ENCODE measurements around the gene PDIA2.

PDIA2 gene

GRCh38 chr16:290015-290680 is 7.2 kb downstream of the PDIA2 start:
- in situ Hi-C loops (cut with MboI; ENCODE audit: low sequenced_read_pairs, unreplicated experiment): no loop called here
- DNase-seq (ENCODE audit: low spot score): no peak
- TF ChIP-seq CTCF (IDR thresholded peaks at IDR 0.05; ENCODE audit: borderline replicate concordance, control extremely low read depth, extremely low read depth, insufficient read depth, missing control alignments): no peak

- no peak for TF ChIP-seq CTCF (IDR thresholded peaks at IDR 0.05; ENCODE audit: borderline replicate concordance, control extremely low read depth, extremely low read depth, insufficient read depth, missing control alignments)
- no peak for DNase-seq (ENCODE audit: low spot score)
- in situ Hi-C loops (cut with MboI; ENCODE audit: low sequenced_read_pairs, unreplicated experiment): no loop called here
Observed at GRCh38 chr16:290681-291405, 7.9 kb downstream of the PDIA2 start.

DNA sequence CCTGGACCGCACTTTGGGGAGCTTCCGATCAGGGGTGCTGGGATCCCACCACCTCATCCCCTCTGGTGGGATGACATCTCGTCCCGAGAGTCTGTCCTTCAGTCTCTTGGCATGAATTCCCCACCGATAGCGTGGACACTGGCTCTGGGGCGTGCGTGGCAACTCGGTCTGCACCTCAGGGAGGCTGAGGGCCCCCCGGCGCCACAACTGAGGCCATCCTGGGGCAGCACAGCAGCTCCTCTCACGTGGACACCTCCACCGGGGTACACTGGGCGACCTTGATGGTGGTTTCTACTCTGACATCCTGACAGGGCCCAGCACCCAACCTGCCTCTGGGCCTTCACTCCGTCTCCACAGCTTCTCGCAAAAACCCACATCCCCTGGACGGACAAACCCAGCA is 8.6 kb downstream of the PDIA2 start:
- no peak for DNase-seq (ENCODE audit: low spot score)
- in situ Hi-C loops (cut with MboI; ENCODE audit: low sequenced_read_pairs, unreplicated experiment): no loop called here
- no peak for TF ChIP-seq CTCF (IDR thresholded peaks at IDR 0.05; ENCODE audit: borderline replicate concordance, control extremely low read depth, extremely low read depth, insufficient read depth, missing control alignments)

- in situ Hi-C loops (cut with MboI; ENCODE audit: low sequenced_read_pairs, unreplicated experiment): no loop called here
- DNase-seq (ENCODE audit: low spot score): no peak
- TF ChIP-seq CTCF (IDR thresholded peaks at IDR 0.05; ENCODE audit: borderline replicate concordance, control extremely low read depth, extremely low read depth, insufficient read depth, missing control alignments): no peak
Observed at GRCh38 chr16:293043-293775, 10.2 kb downstream of the PDIA2 start.

GRCh38 chr16:296276-296675 is 13.3 kb downstream of the PDIA2 start:
- DNase-seq (ENCODE audit: low spot score): no peak
- TF ChIP-seq CTCF (IDR thresholded peaks at IDR 0.05; ENCODE audit: borderline replicate concordance, control extremely low read depth, extremely low read depth, insufficient read depth, missing control alignments): no peak
- in situ Hi-C loops (cut with MboI; ENCODE audit: low sequenced_read_pairs, unreplicated experiment): no loop called here

- DNase-seq (ENCODE audit: low spot score): no peak
- TF ChIP-seq CTCF (IDR thresholded peaks at IDR 0.05; ENCODE audit: borderline replicate concordance, control extremely low read depth, extremely low read depth, insufficient read depth, missing control alignments): no peak
- in situ Hi-C loops (cut with MboI; ENCODE audit: low sequenced_read_pairs, unreplicated experiment): no loop called here
Observed at GRCh38 chr16:296806-297510, 14.0 kb downstream of the PDIA2 start.
